Calu3 (cell line): ENCODE results near the gene MBD5. TPM values are rescaled to one million over a fixed set of nuclear protein-coding genes. Genes with fewer than 3 reads are reported as not detected.

ENCODE experiments used
- BruUV-seq: library from RNA; stranded (reverse); fragments of 400-500 nt; replicated peaks from 2 replicates; lab custom pipeline; 2021; lab: Mats Ljungman, UMichigan
- CTCF ChIA-PET: fragments of 300-600 bp; sonication (Branson Sonifier 250); formaldehyde crosslinking; loops from one replicate; lab custom pipeline; 2022; ENCODE audit warnings: antibody characterized with exemption; lab: Charles Lee
- DNase-seq: peaks from one replicate; pipeline ENCODE4 v3.0.0; 2022
- H3K27ac Mint-ChIP-seq: one replicate; pipeline ENCODE4 v1.8.0; 2022; ENCODE audit warnings: mixed read lengths; ENCODE audit not compliant: unreplicated experiment
- H3K27me3 Mint-ChIP-seq: one replicate; pipeline ENCODE4 v1.8.0; 2022; ENCODE audit warnings: mixed read lengths; ENCODE audit not compliant: unreplicated experiment
- H3K36me3 Mint-ChIP-seq: one replicate; pipeline ENCODE4 v1.8.0; 2022; ENCODE audit warnings: mild to moderate bottlenecking, moderate library complexity, mixed read lengths; ENCODE audit not compliant: insufficient read depth, unreplicated experiment
- H3K4me1 Mint-ChIP-seq: one replicate; pipeline ENCODE4 v1.8.0; 2022; ENCODE audit warnings: mild to moderate bottlenecking, low read depth, mixed read lengths; ENCODE audit not compliant: unreplicated experiment
- H3K4me3 Mint-ChIP-seq: one replicate; pipeline ENCODE4 v1.8.0; 2022; ENCODE audit warnings: mild to moderate bottlenecking, low read depth, moderate library complexity, mixed read lengths; ENCODE audit not compliant: unreplicated experiment
- H3K9me3 Mint-ChIP-seq: one replicate; pipeline ENCODE4 v1.8.0; 2022; ENCODE audit warnings: low read depth, mixed read lengths; ENCODE audit not compliant: unreplicated experiment
- CTCF ChIP-seq: fragments of 200-600 bp; IDR thresholded peaks from one replicate; pipeline ENCODE4 v1.8.0; 2022; ENCODE audit warnings: antibody characterized with exemption; ENCODE audit not compliant: unreplicated experiment
- intact Hi-C: fragments of 100-400 bp; cut with micrococcal nuclease; formaldehyde crosslinking; loops from one replicate; pipeline ENCODE4 v1.10.0; 2022; ENCODE audit not compliant: unreplicated experiment
- total RNA-seq: library from RNA; stranded (reverse); gene quantifications from 2 replicates; pipeline ENCODE4 v1.2.3, GENCODE V29; 2022

The MBD5 gene
- total RNA-seq, 1 experiment from 2014 or later = 36.4 TPM

GRCh38 chr2:148023861-148024260 lies 3.0 kb downstream of the MBD5 start:
- no peak for TF ChIP-seq CTCF
- no peak for DNase-seq
- BruUV-seq = no TSS peak
- CTCF ChIA-PET = no interaction called here
- no peaks in the 10 kb centered on the region for H3K27me3 Mint-ChIP-seq
- H3K36me3 Mint-ChIP-seq = peaks cover 34% of the 10 kb centered on the region
- intact Hi-C loops = no loop called here
- no peaks in the 10 kb centered on the region for H3K9me3 Mint-ChIP-seq
- H3K4me3 Mint-ChIP-seq = no peak overlapping the region
- H3K27ac Mint-ChIP-seq = no peak overlapping the region
- peaks cover 18% of the 10 kb centered on the region for H3K4me1 Mint-ChIP-seq

DNA sequence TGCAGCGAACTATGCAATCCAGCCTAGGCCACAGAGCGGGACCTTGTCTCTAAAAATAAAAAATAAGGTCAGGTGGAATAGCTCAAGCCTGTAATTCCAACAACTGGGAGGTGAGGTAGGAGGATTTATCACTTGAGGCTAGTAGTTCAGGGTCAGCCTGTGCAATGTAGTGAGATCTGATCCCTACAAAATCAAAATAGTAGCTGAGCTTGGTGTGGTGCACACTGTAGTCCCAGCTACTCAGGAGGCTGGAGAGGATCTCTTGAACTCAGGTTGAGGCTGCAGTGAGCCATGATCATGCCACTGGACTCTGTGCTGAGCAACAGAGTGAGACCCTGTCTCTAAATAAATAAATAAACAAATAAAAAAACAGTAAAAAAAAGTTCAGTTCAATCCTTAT lies 5.7 kb downstream of the MBD5 start:
- BruUV-seq = no TSS peak
- no peak for DNase-seq
- TF ChIP-seq CTCF = no peak
- H3K9me3 Mint-ChIP-seq = no peaks in the 10 kb centered on the region
- no peak overlapping the region for H3K27ac Mint-ChIP-seq
- intact Hi-C loops = no loop called here
- no peak overlapping the region for H3K4me3 Mint-ChIP-seq
- H3K4me1 Mint-ChIP-seq = peaks cover 18% of the 10 kb centered on the region
- CTCF ChIA-PET = interaction anchor here (0.6 kb wide), 1 partner anchor 587 kb away, joined by 5 read pairs; no protein-coding TSS in a partner anchor
- H3K36me3 Mint-ChIP-seq = peaks cover 7% of the 10 kb centered on the region
- no peaks in the 10 kb centered on the region for H3K27me3 Mint-ChIP-seq

- H3K4me1 Mint-ChIP-seq = peaks cover 15% of the 10 kb centered on the region
- no peak for TF ChIP-seq CTCF
- no peaks in the 10 kb centered on the region for H3K36me3 Mint-ChIP-seq
- no peaks in the 10 kb centered on the region for H3K9me3 Mint-ChIP-seq
- intact Hi-C loops = no loop called here
- CTCF ChIA-PET = no interaction called here
- no peak overlapping the region for H3K4me3 Mint-ChIP-seq
- DNase-seq = no peak
- BruUV-seq = no TSS peak
- no peak overlapping the region for H3K27ac Mint-ChIP-seq
- H3K27me3 Mint-ChIP-seq = no peaks in the 10 kb centered on the region
These were observed 6.9 kb downstream of the MBD5 start for GRCh38 chr2:148027822-148028221.

DNA sequence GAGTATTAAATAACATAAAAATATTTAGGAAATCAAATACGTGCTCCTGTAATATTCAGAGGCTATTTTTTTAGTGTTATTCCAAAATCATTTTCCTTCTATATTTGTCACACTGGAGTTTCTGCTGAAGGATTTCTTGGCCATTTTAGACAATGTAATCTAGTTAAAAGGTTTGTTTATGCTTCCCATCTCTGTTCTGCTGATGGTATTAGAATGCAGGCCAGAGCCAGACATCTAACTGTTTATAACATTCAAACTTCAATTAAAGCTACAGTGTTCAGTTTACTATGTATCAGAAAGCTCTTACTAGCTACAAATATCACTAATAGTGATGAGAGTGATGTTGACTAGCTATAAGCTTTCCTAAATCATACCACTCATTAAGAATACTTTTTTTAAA lies 7.9 kb downstream of the MBD5 start:
- no peaks in the 10 kb centered on the region for H3K27me3 Mint-ChIP-seq
- H3K27ac Mint-ChIP-seq = no peak overlapping the region
- intact Hi-C loops = no loop called here
- no TSS peak for BruUV-seq
- H3K4me3 Mint-ChIP-seq = no peak overlapping the region
- no peaks in the 10 kb centered on the region for H3K9me3 Mint-ChIP-seq
- DNase-seq = no peak
- H3K36me3 Mint-ChIP-seq = no peaks in the 10 kb centered on the region
- no peak for TF ChIP-seq CTCF
- H3K4me1 Mint-ChIP-seq = peaks cover 9% of the 10 kb centered on the region
- CTCF ChIA-PET = interaction anchor here (1.1 kb wide), 1 partner anchor 8 kb away, joined by 3 read pairs; the partner anchor contains the start of genes MBD5 and ORC4
